ENCODE measurements around the gene LPAR1.

LPAR1 gene

DNA sequence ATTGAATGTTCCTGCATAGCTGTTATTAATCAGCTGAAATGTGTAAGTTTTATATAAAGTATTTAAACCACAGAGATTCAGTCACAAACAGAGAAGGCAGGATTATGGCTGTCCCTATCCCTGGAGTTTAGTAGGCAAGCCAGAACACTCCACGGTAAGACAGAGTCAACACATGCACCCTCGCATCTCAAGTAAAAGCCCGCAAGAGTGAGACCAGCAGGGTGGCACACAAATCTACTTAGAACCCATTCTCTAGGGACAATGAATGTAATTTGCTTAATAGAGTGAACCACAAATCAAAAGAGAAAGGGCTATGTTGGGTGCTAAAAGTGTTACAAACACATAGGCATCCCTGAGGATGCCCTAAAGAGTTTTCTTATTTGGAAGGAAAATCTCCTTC is 35.1 kb downstream of the LPAR1 start:
- Histone ChIP-seq H3K9me3 (ENCODE audit: control insufficient read depth, low read length) (no peaks in the 10 kb centered on the region), H3K27ac (ENCODE audit: low read length, poor library complexity, severe bottlenecking) (no peak overlapping the region), H4K91ac (ENCODE audit: low read length) (no peak overlapping the region), H3K4me3 (ENCODE audit: insufficient read depth in 1 of 2, low read depth in 1 of 2, low read length in 2 of 2) (no peak overlapping the region), H2AFZ (ENCODE audit: low read depth, low read length) (no peak overlapping the region), H2BK12ac (ENCODE audit: low read length in 2 of 2) (no peak overlapping the region), H3K79me1 (replicated peaks; ENCODE audit: low read length, poor library complexity, severe bottlenecking) (peaks cover 14% of the 10 kb centered on the region), H2BK120ac (ENCODE audit: low read depth, low read length) (no peak overlapping the region), H4K8ac (ENCODE audit: low read length) (no peak overlapping the region), H3K4me1 (ENCODE audit: control insufficient read depth, insufficient read depth, low read depth, low read length) (peaks cover 8% of the 10 kb centered on the region), H3K27me3 (ENCODE audit: control insufficient read depth in 1 of 2, insufficient read depth in 1 of 2, low read length in 2 of 2) (no peaks in the 10 kb centered on the region), H2AK5ac (ENCODE audit: low read length, severe bottlenecking) (no peak overlapping the region), H3K9ac (ENCODE audit: low read length) (no peak overlapping the region), H3K18ac (ENCODE audit: low read depth in 1 of 2, low read length in 2 of 2) (no peak overlapping the region), H3K23ac (ENCODE audit: low read length in 2 of 2) (no peak overlapping the region), H2BK5ac (ENCODE audit: low read depth, low read length, poor library complexity, severe bottlenecking) (no peak overlapping the region), H3K4me2 (ENCODE audit: low read length, poor library complexity, severe bottlenecking) (no peak overlapping the region), H2BK15ac (ENCODE audit: low read depth, poor library complexity, severe bottlenecking) (no peak overlapping the region), H3K4ac (ENCODE audit: low read depth in 1 of 2, low read length in 2 of 2) (no peak overlapping the region), H3K14ac (ENCODE audit: low read length in 2 of 2) (no peak overlapping the region), H3K36me3 (ENCODE audit: control insufficient read depth in 1 of 2, insufficient read depth in 2 of 2, low read depth in 1 of 2, low read length in 2 of 2) (peaks cover 0 to 55% of the 10 kb centered on the region in 2 experiments)
- WGBS: 96% methylated on average over 3 of the region's 3 CpGs
- DNase-seq: no peak

- H3K4me3 ChIP-seq (ENCODE audit: insufficient read depth in 1 of 2, low read depth in 1 of 2, low read length in 2 of 2): no peak overlapping the region
- H3K4me1 ChIP-seq (ENCODE audit: control insufficient read depth, insufficient read depth, low read depth, low read length): peaks cover 7% of the 10 kb centered on the region
- no peak overlapping the region for H2AFZ ChIP-seq (ENCODE audit: low read depth, low read length)
- no peaks in the 10 kb centered on the region for H3K27me3 ChIP-seq (ENCODE audit: control insufficient read depth in 1 of 2, insufficient read depth in 1 of 2, low read length in 2 of 2)
- H3K9ac ChIP-seq (ENCODE audit: low read length): no peak overlapping the region
- H2BK5ac ChIP-seq (ENCODE audit: low read depth, low read length, poor library complexity, severe bottlenecking): no peak overlapping the region
- no peak overlapping the region for H2BK12ac ChIP-seq (ENCODE audit: low read length in 2 of 2)
- H4K91ac ChIP-seq (ENCODE audit: low read length): no peak overlapping the region
- 100% methylated on average over 1 of the region's 1 CpG for WGBS
- no peak overlapping the region for H3K23ac ChIP-seq (ENCODE audit: low read length in 2 of 2)
- no peak for DNase-seq
- H3K4me2 ChIP-seq (ENCODE audit: low read length, poor library complexity, severe bottlenecking): no peak overlapping the region
- H3K18ac ChIP-seq (ENCODE audit: low read depth in 1 of 2, low read length in 2 of 2): no peak overlapping the region
- H2AK5ac ChIP-seq (ENCODE audit: low read length, severe bottlenecking): no peak overlapping the region
- peaks cover 0 to 51% of the 10 kb centered on the region in 2 experiments for H3K36me3 ChIP-seq (ENCODE audit: control insufficient read depth in 1 of 2, insufficient read depth in 2 of 2, low read depth in 1 of 2, low read length in 2 of 2)
- H2BK120ac ChIP-seq (ENCODE audit: low read depth, low read length): no peak overlapping the region
- H3K4ac ChIP-seq (ENCODE audit: low read depth in 1 of 2, low read length in 2 of 2): no peak overlapping the region
- H3K14ac ChIP-seq (ENCODE audit: low read length in 2 of 2): no peak overlapping the region
- H2BK15ac ChIP-seq (ENCODE audit: low read depth, poor library complexity, severe bottlenecking): no peak overlapping the region
- no peak overlapping the region for H4K8ac ChIP-seq (ENCODE audit: low read length)
- no peak overlapping the region for H3K27ac ChIP-seq (ENCODE audit: low read length, poor library complexity, severe bottlenecking)
- peaks cover 14% of the 10 kb centered on the region for H3K79me1 ChIP-seq (replicated peaks; ENCODE audit: low read length, poor library complexity, severe bottlenecking)
- H3K9me3 ChIP-seq (ENCODE audit: control insufficient read depth, low read length): no peaks in the 10 kb centered on the region
Measured at GRCh38 chr9:111001526-111001925, 36.7 kb downstream of the LPAR1 start.

DNA sequence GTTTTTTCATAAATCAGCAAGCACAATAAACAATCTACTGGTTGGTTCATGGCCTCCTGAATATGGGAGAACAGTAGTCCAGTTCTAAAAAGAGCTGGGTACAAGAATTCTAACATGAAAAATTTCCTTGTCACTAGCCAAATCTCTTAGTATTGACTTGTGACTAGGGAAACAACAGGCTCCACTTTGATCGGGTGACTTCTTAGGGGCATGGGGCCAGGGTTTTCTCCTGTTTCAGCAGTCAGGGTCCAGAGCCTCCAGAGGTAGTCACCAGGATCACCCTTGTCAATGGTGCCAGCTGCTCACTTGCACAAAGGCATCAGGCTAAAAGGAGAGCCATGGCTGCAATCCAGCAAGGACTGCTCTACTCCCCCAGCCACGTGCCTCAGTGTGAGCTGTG is 38.1 kb downstream of the LPAR1 start:
- WGBS: 95% methylated on average over 2 of the region's 2 CpGs
- Histone ChIP-seq H3K18ac (ENCODE audit: low read depth in 1 of 2, low read length in 2 of 2) (peak overlapping the region in 1 of 2 experiments; percentile 37), H3K9me3 (ENCODE audit: control insufficient read depth, low read length) (no peaks in the 10 kb centered on the region), H3K9ac (ENCODE audit: low read length) (no peak overlapping the region), H3K4ac (ENCODE audit: low read depth in 1 of 2, low read length in 2 of 2) (no peak overlapping the region), H3K27me3 (ENCODE audit: control insufficient read depth in 1 of 2, insufficient read depth in 1 of 2, low read length in 2 of 2) (no peaks in the 10 kb centered on the region), H3K4me2 (ENCODE audit: low read length, poor library complexity, severe bottlenecking) (no peak overlapping the region), H4K8ac (ENCODE audit: low read length) (no peak overlapping the region), H2AFZ (ENCODE audit: low read depth, low read length) (no peak overlapping the region), H3K36me3 (ENCODE audit: control insufficient read depth in 1 of 2, insufficient read depth in 2 of 2, low read depth in 1 of 2, low read length in 2 of 2) (peaks cover 0 to 43% of the 10 kb centered on the region in 2 experiments), H3K14ac (ENCODE audit: low read length in 2 of 2) (peak overlapping the region in 1 of 2 experiments; percentile 30), H2BK15ac (ENCODE audit: low read depth, poor library complexity, severe bottlenecking) (no peak overlapping the region), H2BK120ac (ENCODE audit: low read depth, low read length) (no peak overlapping the region), H3K4me1 (ENCODE audit: control insufficient read depth, insufficient read depth, low read depth, low read length) (peaks cover 6% of the 10 kb centered on the region), H2BK12ac (ENCODE audit: low read length in 2 of 2) (peak overlapping the region in 1 of 2 experiments; percentile 2), H3K23ac (ENCODE audit: low read length in 2 of 2) (no peak overlapping the region), H2AK5ac (ENCODE audit: low read length, severe bottlenecking) (no peak overlapping the region), H3K4me3 (ENCODE audit: insufficient read depth in 1 of 2, low read depth in 1 of 2, low read length in 2 of 2) (no peak overlapping the region), H3K79me1 (replicated peaks; ENCODE audit: low read length, poor library complexity, severe bottlenecking) (peaks cover 13% of the 10 kb centered on the region), H3K27ac (ENCODE audit: low read length, poor library complexity, severe bottlenecking) (no peak overlapping the region), H2BK5ac (ENCODE audit: low read depth, low read length, poor library complexity, severe bottlenecking) (no peak overlapping the region), H4K91ac (ENCODE audit: low read length) (no peak overlapping the region)
- no peak for DNase-seq

GRCh38 chr9:110999379-110999778 is 38.9 kb downstream of the LPAR1 start:
- DNase-seq: no peak
- no peak overlapping the region for H3K14ac ChIP-seq (ENCODE audit: low read length in 2 of 2)
- no peak overlapping the region for H3K18ac ChIP-seq (ENCODE audit: low read depth in 1 of 2, low read length in 2 of 2)
- no peak overlapping the region for H2BK12ac ChIP-seq (ENCODE audit: low read length in 2 of 2)
- no peak overlapping the region for H2BK5ac ChIP-seq (ENCODE audit: low read depth, low read length, poor library complexity, severe bottlenecking)
- H2BK15ac ChIP-seq (ENCODE audit: low read depth, poor library complexity, severe bottlenecking): no peak overlapping the region
- H3K4me1 ChIP-seq (ENCODE audit: control insufficient read depth, insufficient read depth, low read depth, low read length): peaks cover 4% of the 10 kb centered on the region
- H4K8ac ChIP-seq (ENCODE audit: low read length): no peak overlapping the region
- H4K91ac ChIP-seq (ENCODE audit: low read length): no peak overlapping the region
- no peaks in the 10 kb centered on the region for H3K27me3 ChIP-seq (ENCODE audit: control insufficient read depth in 1 of 2, insufficient read depth in 1 of 2, low read length in 2 of 2)
- H3K4me2 ChIP-seq (ENCODE audit: low read length, poor library complexity, severe bottlenecking): no peak overlapping the region
- H3K27ac ChIP-seq (ENCODE audit: low read length, poor library complexity, severe bottlenecking): no peak overlapping the region
- no peak overlapping the region for H3K4me3 ChIP-seq (ENCODE audit: insufficient read depth in 1 of 2, low read depth in 1 of 2, low read length in 2 of 2)
- peaks cover 8% of the 10 kb centered on the region for H3K79me1 ChIP-seq (replicated peaks; ENCODE audit: low read length, poor library complexity, severe bottlenecking)
- H2AK5ac ChIP-seq (ENCODE audit: low read length, severe bottlenecking): no peak overlapping the region
- H3K9ac ChIP-seq (ENCODE audit: low read length): no peak overlapping the region
- no peak overlapping the region for H3K23ac ChIP-seq (ENCODE audit: low read length in 2 of 2)
- 99% methylated on average over 5 of the region's 5 CpGs for WGBS
- H3K9me3 ChIP-seq (ENCODE audit: control insufficient read depth, low read length): no peaks in the 10 kb centered on the region
- no peak overlapping the region for H3K4ac ChIP-seq (ENCODE audit: low read depth in 1 of 2, low read length in 2 of 2)
- H2AFZ ChIP-seq (ENCODE audit: low read depth, low read length): no peak overlapping the region
- H3K36me3 ChIP-seq (ENCODE audit: control insufficient read depth in 1 of 2, insufficient read depth in 2 of 2, low read depth in 1 of 2, low read length in 2 of 2): peaks cover 0 to 35% of the 10 kb centered on the region in 2 experiments
- H2BK120ac ChIP-seq (ENCODE audit: low read depth, low read length): no peak overlapping the region

Data from mesenchymal stem cell (in vitro differentiated cells and primary cell).